Panc1 (cell line): ENCODE results near the gene ANKRD55. TPM values are rescaled to one million over a fixed set of nuclear protein-coding genes. Genes with fewer than 3 reads are reported as not detected.
"Not testable (repeated sequence)": the region's sequence is repeated elsewhere in the genome, so short reads cannot be mapped to it uniquely, and the experiment has no call there.

Experiments used
- ATAC-seq: fragments of 200-7000 bp; cut with Tn5 transposase; 2 replicates; pipeline ENCODE4 v1.9.1; 2020; ENCODE audit warnings: mild to moderate bottlenecking, moderate library complexity
- BruUV-seq: library from RNA; stranded (reverse); fragments of 400-500 nt; replicated peaks from 2 replicates; lab custom pipeline; 2021; lab: Mats Ljungman, UMichigan
- CTCF ChIA-PET: fragments of 300-600 bp; sonication (Branson Sonifier 250); formaldehyde crosslinking; loops from one replicate; lab custom pipeline; 2022; ENCODE audit warnings: antibody characterized with exemption; lab: Charles Lee
- POLR2A ChIA-PET: fragments of 300-600 bp; sonication (Branson Sonifier 250); formaldehyde crosslinking; loops from one replicate; lab custom pipeline; 2022; ENCODE audit warnings: antibody characterized with exemption; lab: Charles Lee
- DNase-seq: peaks from one replicate; pipeline ENCODE4 v3.0.0-alpha.2; 2010; ENCODE audit warnings: low read depth, low spot score
- H3K27ac ChIP-seq: 2 replicates; pipeline ENCODE4 v1.5.1; 2011; ENCODE audit warnings: mild to moderate bottlenecking, low read length, inconsistent platforms
- H3K27me3 ChIP-seq: fragments of 200-500 bp; sonication (Bioruptor generic); 2 replicates; pipeline ENCODE4 v1.6.0; 2014; ENCODE audit warnings: low read length, inconsistent platforms; ENCODE audit not compliant: control insufficient read depth, insufficient read depth
- H3K36me3 ChIP-seq: fragments of 200-500 bp; sonication (Bioruptor generic); 2 replicates; pipeline ENCODE4 v1.5.1; 2014; ENCODE audit warnings: inconsistent platforms, mild to moderate bottlenecking, low read length, moderate library complexity; ENCODE audit not compliant: control insufficient read depth, insufficient read depth
- H3K4me1 ChIP-seq: 2 replicates; pipeline ENCODE4 v1.5.1; 2011; ENCODE audit warnings: inconsistent platforms, mild to moderate bottlenecking, low read length, moderate library complexity; ENCODE audit not compliant: control insufficient read depth, insufficient read depth
- H3K4me3 ChIP-seq, 2 experiments: 2 replicates each; pipeline ENCODE4 v1.5.1; 2011 to 2012; ENCODE audit warnings: low read depth in 2 of 2, low read length in 2 of 2, mild to moderate bottlenecking in 2 of 2, inconsistent platforms in 1 of 2, moderate library complexity in 1 of 2
- H3K9me3 ChIP-seq: fragments of 200-500 bp; sonication (Bioruptor generic); 2 replicates; pipeline ENCODE4 v1.5.1; 2014; ENCODE audit warnings: low read depth, mild to moderate bottlenecking, inconsistent platforms, low read length, moderate library complexity; ENCODE audit not compliant: control insufficient read depth, insufficient read depth
- CTCF ChIP-seq: fragments of 450-650 bp; IDR thresholded peaks from 2 replicates; pipeline ENCODE4 v1.5.1; 2017; ENCODE audit warnings: mild to moderate bottlenecking
- POLR2AphosphoS5 ChIP-seq: IDR thresholded peaks from 2 replicates; pipeline ENCODE4 v1.6.1; 2012; ENCODE audit warnings: mild to moderate bottlenecking, low read depth, low read length, moderate library complexity
- REST ChIP-seq, 2 experiments: IDR thresholded peaks; 2 replicates each; pipeline ENCODE4 v1.6.1; 2011 to 2012; ENCODE audit warnings: low read depth in 2 of 2, control low read depth in 1 of 2, low read length in 1 of 2, mild to moderate bottlenecking in 1 of 2, moderate library complexity in 1 of 2; ENCODE audit not compliant: insufficient read depth in 1 of 2
- SIN3A ChIP-seq: IDR thresholded peaks from 2 replicates; pipeline ENCODE4 v1.6.1; 2012; ENCODE audit warnings: low read depth, mild to moderate bottlenecking, low read length, moderate library complexity, borderline replicate concordance; ENCODE audit not compliant: insufficient read depth
- TCF7L2 ChIP-seq: IDR thresholded peaks from 2 replicates; pipeline ENCODE4 v1.6.1; 2011; ENCODE audit warnings: mild to moderate bottlenecking, low read depth, low read length, inconsistent platforms
- in situ Hi-C: cut with HindIII; loops from 2 replicates; pipeline ENCODE4 v1.10.0; 2016; ENCODE audit warnings: low sequenced_read_pairs, low pct_unique_long_range_greater_than_20kb
- intact Hi-C: fragments of 100-400 bp; cut with micrococcal nuclease; formaldehyde crosslinking; loops from one replicate; pipeline ENCODE4 v1.10.0; 2022; ENCODE audit not compliant: unreplicated experiment
- total RNA-seq: library from RNA; stranded (reverse); gene quantifications from one replicate; pipeline ENCODE4 v1.2.1, GENCODE V29; 2021; ENCODE audit not compliant: unreplicated experiment

Gene ANKRD55
- total RNA-seq, 1 experiment from 2014 or later: not detected

GRCh38 chr5:56126487-56127179 lies 106.5 kb downstream of the ANKRD55 start:
- Histone ChIP-seq H3K4me1 (peaks cover 21% of the 10 kb centered on the region; the same call in 1 of the 2 replicates), H3K9me3 (no peaks in the 10 kb centered on the region), H3K27me3 (no peaks in the 10 kb centered on the region), H3K4me3 (no peak overlapping the region), H3K27ac (no peak overlapping the region), H3K36me3 (no peaks in the 10 kb centered on the region)
- ChIA-PET POLR2A (no interaction called here), CTCF (interaction anchor here (0.5 kb wide), 1 partner anchor 13 kb away, joined by 4 read pairs; no protein-coding TSS in a partner anchor)
- intact Hi-C loops: no loop called here
- DNase-seq (no peak), ATAC-seq (no peak)
- in situ Hi-C loops: no loop called here
- TF ChIP-seq POLR2AphosphoS5 (no peak), TCF7L2 (no peak), REST (IDR thresholded peaks at IDR 0.05; ENCODE audit: insufficient read depth in 1 of 2, low read depth in 2 of 2, low read length in 1 of 2) (no peak), SIN3A (no peak)
- no TSS peak for BruUV-seq

- CTCF ChIA-PET: no interaction called here
- POLR2A ChIA-PET: no interaction called here
- BruUV-seq: no TSS peak
- intact Hi-C loops (no loop called here), in situ Hi-C loops (no loop called here)
- Histone ChIP-seq H3K4me3 (no peak overlapping the region), H3K36me3 (no peaks in the 10 kb centered on the region), H3K4me1 (peaks cover 21% of the 10 kb centered on the region; the same call in 1 of the 2 replicates), H3K27me3 (no peaks in the 10 kb centered on the region), H3K27ac (peak overlapping the region; percentile 24), H3K9me3 (no peaks in the 10 kb centered on the region; the same call in 1 of the 2 replicates)
- no peak for TF ChIP-seq REST (IDR thresholded peaks at IDR 0.05; ENCODE audit: insufficient read depth in 1 of 2, low read depth in 2 of 2, low read length in 1 of 2)
- no peak for TF ChIP-seq TCF7L2
- TF ChIP-seq SIN3A: no peak
- no peak for TF ChIP-seq CTCF
- TF ChIP-seq POLR2AphosphoS5: no peak
- DNase-seq (peak; percentile 98), ATAC-seq (peak; percentile 95)
Observed at GRCh38 chr5:56123531-56124243, 109.4 kb downstream of the ANKRD55 start.

GRCh38 chr5:56122360-56122985 lies 110.7 kb downstream of the ANKRD55 start:
- in situ Hi-C loops, intact Hi-C loops, DNase-seq, H3K36me3 ChIP-seq, H3K4me3 ChIP-seq, H3K27me3 ChIP-seq, POLR2A ChIA-PET, H3K9me3 ChIP-seq, ATAC-seq, CTCF ChIA-PET, BruUV-seq, H3K27ac ChIP-seq: not testable (repeated sequence)
- H3K4me1 ChIP-seq: peaks cover 21% of the 10 kb centered on the region; the same call in 1 of the 2 replicates
